HepG2 (cell line): ENCODE results near the gene HLA-DMB. TPM values are rescaled to one million over a fixed set of nuclear protein-coding genes. Genes with fewer than 3 reads are reported as not detected.

Source experiments
- AKAP8 ChIP-seq: sonication (generic); formaldehyde crosslinking; IDR thresholded peaks from 2 replicates; pipeline ENCODE4 v1.5.1; 2020; ENCODE audit warnings: mild to moderate bottlenecking, missing genetic modification reagents
- FOXA1 ChIP-seq, 2 experiments: fragments of 450-650 bp in 1 of 2; sonication (generic) in 1 of 2; formaldehyde crosslinking in 1 of 2; IDR thresholded peaks; 2 replicates each; pipeline versions ENCODE4 v1.4.0 to v1.6.1; 2016 to 2020; ENCODE audit warnings: missing genetic modification reagents in 1 of 2
- KAT8 ChIP-seq: IDR thresholded peaks from 2 replicates; pipeline ENCODE4 v1.6.1; 2016; ENCODE audit warnings: missing genetic modification reagents, missing compliant biosample characterization
- MTA1 ChIP-seq: sonication (generic); formaldehyde crosslinking; IDR thresholded peaks from 2 replicates; pipeline ENCODE4 v1.4.0; 2020; ENCODE audit warnings: missing genetic modification reagents, mild to moderate bottlenecking, borderline replicate concordance
- NFE2L2 ChIP-seq: fragments of 150-350 bp; IDR thresholded peaks from 2 replicates; pipeline ENCODE4 v1.6.1; 2014; ENCODE audit warnings: low read length
- RAD51 ChIP-seq: fragments of 450-650 bp; IDR thresholded peaks from 2 replicates; pipeline ENCODE4 v1.6.1; 2016; ENCODE audit warnings: borderline replicate concordance
- RFXANK ChIP-seq: IDR thresholded peaks from 2 replicates; pipeline ENCODE4 v1.6.1; 2016
- SSRP1 ChIP-seq: IDR thresholded peaks from 2 replicates; pipeline ENCODE4 v1.6.1; 2016; ENCODE audit warnings: control low read depth
- TMF1 ChIP-seq: sonication (generic); formaldehyde crosslinking; IDR thresholded peaks from 2 replicates; pipeline ENCODE4 v1.8.1; 2022; ENCODE audit warnings: low read depth, missing genetic modification reagents
- ZBED4 ChIP-seq: sonication (generic); formaldehyde crosslinking; IDR thresholded peaks from 2 replicates; pipeline ENCODE4 v1.4.0; 2020; ENCODE audit warnings: missing genetic modification reagents, borderline replicate concordance
- ZNF20 ChIP-seq: sonication (generic); formaldehyde crosslinking; IDR thresholded peaks from 2 replicates; pipeline ENCODE4 v1.4.0; 2020; ENCODE audit warnings: mild to moderate bottlenecking, moderate library complexity, missing genetic modification reagents
- ZNF207 ChIP-seq: fragments of 450-650 bp; IDR thresholded peaks from 2 replicates; pipeline ENCODE4 v1.6.1; 2016; ENCODE audit warnings: antibody characterized with exemption, borderline replicate concordance
- ZNF468 ChIP-seq: sonication (generic); formaldehyde crosslinking; IDR thresholded peaks from 2 replicates; pipeline ENCODE4 v1.8.0; 2022; ENCODE audit warnings: mild to moderate bottlenecking, moderate library complexity, missing genetic modification reagents
- ZNF788 ChIP-seq: sonication (generic); formaldehyde crosslinking; IDR thresholded peaks from 2 replicates; pipeline ENCODE4 v1.5.0; 2020; ENCODE audit warnings: mild to moderate bottlenecking, missing genetic modification reagents, borderline replicate concordance
- polyA plus RNA-seq, 8 experiments: library from polyadenylated mRNA; depleted of rRNA in 3 of 8; stranded (reverse) in 7 of 8; unstranded in 1 of 8; fragments of >200 nt; fragmentation: Illumina TruSeq in 4 of 8; extraction: Trizol in 4 of 8; gene quantifications; 2 replicates each; pipeline versions ENCODE4 v1.2.1 to v1.2.3, GENCODE V29; 2011 to 2016; ENCODE audit warnings: low read depth in 4 of 8, missing spikeins in 1 of 8, mixed read lengths in 1 of 8; ENCODE audit not compliant: insufficient read depth in 1 of 8
- total RNA-seq, 5 experiments: library from RNA; depleted of rRNA; stranded (reverse); fragments of >200 nt; fragmentation: Illumina TruSeq; extraction: Trizol; gene quantifications; 2 replicates each; pipeline ENCODE4 v1.2.3, GENCODE V29; 2016; ENCODE audit warnings: low read depth in 1 of 5
- TF ChIP-seq, protein P1 (sequence below): sonication (generic); formaldehyde crosslinking; IDR thresholded peaks from one replicate; pipeline ENCODE4 v1.5.1; 2020; ENCODE audit warnings: mild to moderate bottlenecking, missing genetic modification reagents; ENCODE audit errors: not compliant biosample characterization
- TF ChIP-seq, protein P2 (sequence below): sonication (generic); formaldehyde crosslinking; IDR thresholded peaks from 2 replicates; pipeline ENCODE4 v1.5.0; 2020; ENCODE audit warnings: missing genetic modification reagents

Gene HLA-DMB
- total and polyA plus RNA-seq, 2 of the 13 experiments (the other 11 are each of a cell fraction or from before 2014, with no cell fraction given), result not detected

GRCh38 chr6:32968867-32969684 is 28.2 kb upstream of the HLA-DMB start (continued):
- TF ChIP-seq, protein P1, sequence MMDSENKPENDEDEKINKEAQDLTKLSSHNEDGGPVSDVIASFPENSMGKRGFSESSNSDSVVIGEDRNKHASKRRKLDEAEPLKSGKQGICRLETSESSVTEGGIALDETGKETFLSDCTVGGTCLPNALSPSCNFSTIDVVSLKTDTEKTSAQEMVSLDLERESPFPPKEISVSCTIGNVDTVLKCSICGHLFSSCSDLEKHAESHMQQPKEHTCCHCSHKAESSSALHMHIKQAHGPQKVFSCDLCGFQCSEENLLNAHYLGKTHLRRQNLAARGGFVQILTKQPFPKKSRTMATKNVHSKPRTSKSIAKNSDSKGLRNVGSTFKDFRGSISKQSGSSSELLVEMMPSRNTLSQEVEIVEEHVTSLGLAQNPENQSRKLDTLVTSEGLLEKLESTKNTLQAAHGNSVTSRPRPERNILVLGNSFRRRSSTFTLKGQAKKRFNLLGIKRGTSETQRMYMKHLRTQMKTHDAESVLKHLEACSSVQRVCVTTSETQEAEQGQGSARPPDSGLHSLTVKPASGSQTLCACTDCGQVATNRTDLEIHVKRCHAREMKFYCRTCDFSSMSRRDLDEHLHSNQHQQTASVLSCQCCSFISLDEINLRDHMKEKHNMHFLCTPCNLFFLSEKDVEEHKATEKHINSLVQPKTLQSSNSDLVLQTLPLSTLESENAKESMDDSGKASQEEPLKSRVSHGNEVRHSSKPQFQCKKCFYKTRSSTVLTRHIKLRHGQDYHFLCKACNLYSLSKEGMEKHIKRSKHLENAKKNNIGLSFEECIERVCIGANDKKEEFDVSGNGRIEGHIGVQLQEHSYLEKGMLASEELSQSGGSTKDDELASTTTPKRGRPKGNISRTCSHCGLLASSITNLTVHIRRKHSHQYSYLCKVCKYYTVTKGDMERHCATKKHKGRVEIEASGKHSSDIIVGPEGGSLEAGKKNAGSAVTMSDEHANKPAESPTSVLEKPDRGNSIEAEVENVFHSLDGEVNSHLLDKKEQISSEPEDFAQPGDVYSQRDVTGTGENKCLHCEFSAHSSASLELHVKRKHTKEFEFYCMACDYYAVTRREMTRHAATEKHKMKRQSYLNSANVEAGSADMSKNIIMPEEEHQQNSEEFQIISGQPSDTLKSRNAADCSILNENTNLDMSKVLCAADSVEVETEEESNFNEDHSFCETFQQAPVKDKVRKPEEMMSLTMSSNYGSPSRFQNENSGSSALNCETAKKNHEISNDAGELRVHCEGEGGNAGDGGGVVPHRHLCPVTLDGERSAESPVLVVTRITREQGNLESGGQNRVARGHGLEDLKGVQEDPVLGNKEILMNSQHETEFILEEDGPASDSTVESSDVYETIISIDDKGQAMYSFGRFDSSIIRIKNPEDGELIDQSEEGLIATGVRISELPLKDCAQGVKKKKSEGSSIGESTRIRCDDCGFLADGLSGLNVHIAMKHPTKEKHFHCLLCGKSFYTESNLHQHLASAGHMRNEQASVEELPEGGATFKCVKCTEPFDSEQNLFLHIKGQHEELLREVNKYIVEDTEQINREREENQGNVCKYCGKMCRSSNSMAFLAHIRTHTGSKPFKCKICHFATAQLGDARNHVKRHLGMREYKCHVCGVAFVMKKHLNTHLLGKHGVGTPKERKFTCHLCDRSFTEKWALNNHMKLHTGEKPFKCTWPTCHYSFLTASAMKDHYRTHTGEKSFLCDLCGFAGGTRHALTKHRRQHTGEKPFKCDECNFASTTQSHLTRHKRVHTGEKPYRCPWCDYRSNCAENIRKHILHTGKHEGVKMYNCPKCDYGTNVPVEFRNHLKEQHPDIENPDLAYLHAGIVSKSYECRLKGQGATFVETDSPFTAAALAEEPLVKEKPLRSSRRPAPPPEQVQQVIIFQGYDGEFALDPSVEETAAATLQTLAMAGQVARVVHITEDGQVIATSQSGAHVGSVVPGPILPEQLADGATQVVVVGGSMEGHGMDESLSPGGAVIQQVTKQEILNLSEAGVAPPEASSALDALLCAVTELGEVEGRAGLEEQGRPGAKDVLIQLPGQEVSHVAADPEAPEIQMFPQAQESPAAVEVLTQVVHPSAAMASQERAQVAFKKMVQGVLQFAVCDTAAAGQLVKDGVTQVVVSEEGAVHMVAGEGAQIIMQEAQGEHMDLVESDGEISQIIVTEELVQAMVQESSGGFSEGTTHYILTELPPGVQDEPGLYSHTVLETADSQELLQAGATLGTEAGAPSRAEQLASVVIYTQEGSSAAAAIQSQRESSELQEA (CRISPR knock-in tag), result peak; percentile 25
- TF ChIP-seq AKAP8 (CRISPR knock-in tag), result no peak
- TF ChIP-seq, protein P2, sequence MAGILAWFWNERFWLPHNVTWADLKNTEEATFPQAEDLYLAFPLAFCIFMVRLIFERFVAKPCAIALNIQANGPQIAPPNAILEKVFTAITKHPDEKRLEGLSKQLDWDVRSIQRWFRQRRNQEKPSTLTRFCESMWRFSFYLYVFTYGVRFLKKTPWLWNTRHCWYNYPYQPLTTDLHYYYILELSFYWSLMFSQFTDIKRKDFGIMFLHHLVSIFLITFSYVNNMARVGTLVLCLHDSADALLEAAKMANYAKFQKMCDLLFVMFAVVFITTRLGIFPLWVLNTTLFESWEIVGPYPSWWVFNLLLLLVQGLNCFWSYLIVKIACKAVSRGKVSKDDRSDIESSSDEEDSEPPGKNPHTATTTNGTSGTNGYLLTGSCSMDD (CRISPR knock-in tag), result no peak
- TF ChIP-seq NFE2L2, result peak; percentile 15; the same call in 1 of the 2 replicates
- TF ChIP-seq ZNF788, result no peak
- no peak for TF ChIP-seq RAD51
- no peak for TF ChIP-seq KAT8
- TF ChIP-seq ZNF20, result no peak
- TF ChIP-seq ZNF207, result no peak
- TF ChIP-seq SSRP1 (CRISPR knock-in tag), result no peak
- peak; percentile 85; the same call in 1 of the 2 replicates for TF ChIP-seq TMF1
- TF ChIP-seq RFXANK, result no peak; the same call in 1 of the 2 replicates
- peak; percentile 54; the same call in 1 of the 2 replicates for TF ChIP-seq ZBED4 (CRISPR knock-in tag)
- no peak for TF ChIP-seq ZNF468
- TF ChIP-seq MTA1 (CRISPR knock-in tag), result 0 out of 2 replicates have a peak, but pooled peaks have one; percentile 54
- TF ChIP-seq FOXA1 (IDR thresholded peaks at IDR 0.05), result no peak
- no peak for TF ChIP-seq FOXA1 (CRISPR knock-in tag; IDR thresholded peaks at IDR 0.05)
